CD4-positive, alpha-beta memory T cell (primary cell): Measurements from ENCODE around the gene BACE1. TPM values are rescaled to one million over a fixed set of nuclear protein-coding genes. Genes with fewer than 3 reads are reported as not detected.

Experiments
- CTCF ChIA-PET: fragments of 350-600 bp; sonication (Branson Sonifier 250); formaldehyde crosslinking; loops from one replicate; lab custom pipeline; 2021; ENCODE audit warnings: inconsistent platforms; ENCODE audit not compliant: partially characterized antibody; lab: Charles Lee
- POLR2A ChIA-PET: fragments of 350-600 bp; sonication (Branson Sonifier 250); formaldehyde crosslinking; loops from one replicate; lab custom pipeline; 2021; ENCODE audit not compliant: partially characterized antibody; lab: Charles Lee
- DNase-seq, 5 donors: peaks; one replicate each; pipeline versions ENCODE4 v3.0.0 to v3.0.0-alpha.2; 2020 to 2022; ENCODE audit warnings: mixed read lengths in 1 of 5
- H3K27ac ChIP-seq: one replicate; pipeline ENCODE4 v1.7.0; 2013; ENCODE audit warnings: low read depth, low read length
- H3K27me3 ChIP-seq: 2 replicates; pipeline ENCODE4 v1.7.0; 2013; ENCODE audit warnings: mild to moderate bottlenecking, low read length, moderate library complexity; ENCODE audit not compliant: insufficient read depth
- H3K36me3 ChIP-seq: 2 replicates; pipeline ENCODE4 v1.7.0; 2013; ENCODE audit warnings: mild to moderate bottlenecking, low read length, moderate library complexity; ENCODE audit not compliant: insufficient read depth
- H3K4me1 ChIP-seq: 2 replicates; pipeline ENCODE4 v1.7.0; 2013; ENCODE audit warnings: mild to moderate bottlenecking, low read length, moderate library complexity; ENCODE audit not compliant: insufficient read depth
- H3K4me3 ChIP-seq, 2 donors: one replicate each; pipeline ENCODE4 v1.7.0; 2013; ENCODE audit warnings: low read length in 2 of 2, mild to moderate bottlenecking in 1 of 2
- H3K9me3 ChIP-seq, 2 donors: one replicate each; pipeline ENCODE4 v1.7.0; 2013; ENCODE audit warnings: low read length in 2 of 2, control low read depth in 1 of 2; ENCODE audit not compliant: control insufficient read depth in 1 of 2
- H3K27ac Mint-ChIP-seq, 7 donors: one replicate each; pipeline ENCODE4 v1.8.0; 2020 to 2021; ENCODE audit warnings: mixed read lengths in 7 of 7, mild to moderate bottlenecking in 6 of 7, inconsistent platforms in 3 of 7, moderate library complexity in 3 of 7
- H3K27me3 Mint-ChIP-seq, 2 donors: one replicate each; pipeline ENCODE4 v1.8.0; 2020 to 2021; ENCODE audit warnings: mixed read lengths in 2 of 2
- H3K36me3 Mint-ChIP-seq, 2 donors: one replicate each; pipeline ENCODE4 v1.8.0; 2020 to 2021; ENCODE audit warnings: mixed read lengths in 2 of 2, inconsistent platforms in 1 of 2, mild to moderate bottlenecking in 1 of 2
- H3K4me1 Mint-ChIP-seq, 4 donors: one replicate each; pipeline ENCODE4 v1.8.0; 2020 to 2021; ENCODE audit warnings: mixed read lengths in 4 of 4, mild to moderate bottlenecking in 1 of 4
- H3K4me3 Mint-ChIP-seq, 8 donors: one replicate each; pipeline ENCODE4 v1.8.0; 2020 to 2021; ENCODE audit warnings: mixed read lengths in 8 of 8, mild to moderate bottlenecking in 7 of 8, moderate library complexity in 6 of 8, inconsistent platforms in 3 of 8
- H3K9me3 Mint-ChIP-seq, 8 donors: one replicate each; pipeline ENCODE4 v1.8.0; 2020 to 2021; ENCODE audit warnings: mixed read lengths in 8 of 8, mild to moderate bottlenecking in 5 of 8, inconsistent platforms in 3 of 8, moderate library complexity in 1 of 8
- intact Hi-C: fragments of 100-400 bp; cut with micrococcal nuclease; formaldehyde crosslinking; loops from one replicate; pipeline ENCODE4 v1.15.1; 2023
- polyA plus RNA-seq, 2 donors: library from polyadenylated mRNA; unstranded; fragments of 300-500 nt; fragmentation: Illumina TruSeq; gene quantifications; one replicate each; pipeline ENCODE4 v1.2.3, GENCODE V29; 2021
- total RNA-seq, 2 experiments: library from RNA; stranded (reverse); gene quantifications; one replicate each; pipeline ENCODE4 v1.2.3, GENCODE V29; 2021

Gene BACE1
- total and polyA plus RNA-seq, 4 experiments from 2014 or later, result 0.65 to 2.9 (median 2.1) TPM

DNA sequence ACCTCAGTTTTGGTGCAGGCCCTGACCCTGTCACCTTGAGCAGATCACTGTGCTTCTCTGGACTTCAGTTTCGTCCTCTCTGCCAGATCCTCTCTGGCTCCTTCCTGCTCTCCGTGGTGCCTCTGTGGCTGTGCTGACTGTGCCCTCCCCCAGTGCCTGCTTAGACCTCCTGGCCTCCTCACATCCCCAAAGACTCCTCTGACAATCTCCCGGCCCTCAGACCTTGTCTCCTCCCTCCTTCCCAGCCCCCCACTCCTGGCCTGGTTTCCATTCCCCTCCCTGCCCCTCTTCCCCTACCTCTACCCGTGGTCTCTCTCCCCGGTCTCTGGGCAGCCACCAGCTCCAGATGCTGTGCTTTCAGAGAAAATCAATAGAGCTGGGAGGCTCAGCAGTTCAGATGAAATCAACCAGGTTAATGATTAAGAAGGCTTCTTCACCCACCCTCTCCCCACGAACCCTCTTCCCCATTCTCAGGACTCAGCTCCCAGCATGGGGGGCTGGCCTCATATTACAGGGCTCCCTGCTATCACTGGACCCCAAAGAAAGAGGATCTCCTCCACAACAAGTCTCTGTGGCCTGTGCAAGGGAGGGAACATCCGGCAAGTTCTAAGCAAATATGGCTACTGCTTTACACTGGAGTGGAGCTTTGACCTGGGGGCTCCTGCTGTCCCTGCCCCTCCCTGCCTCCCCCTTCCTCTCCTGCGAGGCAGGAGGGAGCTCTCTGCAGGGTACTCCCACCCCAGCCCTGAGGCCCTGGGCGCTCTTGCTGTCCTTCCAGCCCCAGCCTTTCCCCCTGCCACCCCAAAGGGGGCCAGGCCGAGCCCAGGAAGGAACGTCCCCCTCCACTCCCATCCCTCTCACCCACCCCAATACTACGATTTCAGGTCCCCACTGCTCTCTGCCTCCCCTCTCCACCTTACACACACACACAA lies 16.4 kb downstream of the BACE1 start:
- Histone ChIP-seq H3K36me3 (no peaks in the 10 kb centered on the region), H3K27ac (no peak overlapping the region), H3K27me3 (no peaks in the 10 kb centered on the region), H3K4me3 (no peak overlapping the region), H3K4me1 (no peaks in the 10 kb centered on the region), H3K9me3 (no peaks in the 10 kb centered on the region)
- POLR2A ChIA-PET, result interaction anchor here (1.2 kb wide), 1 partner anchor 20 kb away, joined by 3 read pairs; no protein-coding TSS in a partner anchor
- Mint-ChIP-seq H3K36me3 (peaks cover 2 to 4% of the 10 kb centered on the region in 2 donors), H3K4me1 (peaks cover 4 to 7% (median 6%) of the 10 kb centered on the region in 4 donors), H3K27me3 (no peaks in the 10 kb centered on the region), H3K27ac (peak overlapping the region in 3 of 7 donors; percentile 35 to 52 (median 41)), H3K4me3 (no peak overlapping the region), H3K9me3 (no peaks in the 10 kb centered on the region)
- CTCF ChIA-PET, result no interaction called here
- DNase-seq, result no peak
- intact Hi-C loops, result no loop called here

- Mint-ChIP-seq H3K27ac (peak overlapping the region in 1 of 7 donors; percentile 33), H3K36me3 (peaks cover 2 to 4% of the 10 kb centered on the region in 2 donors), H3K9me3 (no peaks in the 10 kb centered on the region), H3K4me3 (no peak overlapping the region), H3K4me1 (peaks cover 4 to 7% (median 6%) of the 10 kb centered on the region in 4 donors), H3K27me3 (no peaks in the 10 kb centered on the region)
- intact Hi-C loops, result no loop called here
- DNase-seq, result no peak
- H3K4me3 ChIP-seq, result no peak overlapping the region
- H3K4me1 ChIP-seq, result no peaks in the 10 kb centered on the region
- CTCF ChIA-PET, result no interaction called here
- no peaks in the 10 kb centered on the region for H3K9me3 ChIP-seq
- no peaks in the 10 kb centered on the region for H3K36me3 ChIP-seq
- H3K27ac ChIP-seq, result no peak overlapping the region
- no peaks in the 10 kb centered on the region for H3K27me3 ChIP-seq
- POLR2A ChIA-PET, result no interaction called here
Observed at GRCh38 chr11:117298195-117298594, 17.9 kb downstream of the BACE1 start.

DNA sequence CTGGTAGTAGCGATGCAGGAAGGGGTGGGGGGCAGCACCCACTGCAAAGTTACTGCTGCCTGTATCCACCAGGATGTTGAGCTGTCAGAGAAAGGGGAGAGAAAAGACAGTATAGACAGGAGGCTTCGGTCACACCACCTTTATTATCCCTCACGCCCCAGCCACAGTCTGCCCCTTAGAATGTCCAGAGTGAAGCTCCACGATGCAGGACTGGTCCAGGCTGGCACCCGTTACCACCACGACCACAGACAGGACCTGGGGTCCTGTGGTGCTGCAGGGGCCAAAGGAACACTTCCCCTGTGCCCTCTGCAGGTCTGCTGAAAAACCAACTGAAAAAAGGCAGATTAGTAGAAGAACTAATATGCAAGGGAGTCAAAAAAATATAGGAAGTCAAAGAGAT lies 19.2 kb downstream of the BACE1 start:
- Mint-ChIP-seq H3K9me3 (no peaks in the 10 kb centered on the region), H3K27me3 (no peaks in the 10 kb centered on the region), H3K4me3 (no peak overlapping the region), H3K36me3 (peaks cover 7 to 10% of the 10 kb centered on the region in 2 donors), H3K4me1 (peaks cover 4 to 7% (median 6%) of the 10 kb centered on the region in 4 donors), H3K27ac (peak overlapping the region in 3 of 7 donors; percentile 13 to 61 (median 42))
- CTCF ChIA-PET, result no interaction called here
- Histone ChIP-seq H3K4me1 (no peaks in the 10 kb centered on the region), H3K27ac (no peak overlapping the region), H3K27me3 (no peaks in the 10 kb centered on the region), H3K4me3 (no peak overlapping the region), H3K9me3 (no peaks in the 10 kb centered on the region), H3K36me3 (no peaks in the 10 kb centered on the region)
- POLR2A ChIA-PET, result interaction anchor here (1.3 kb wide), 1 partner anchor 19 kb away, joined by 3 read pairs; the partner anchor contains the start of gene BACE1
- intact Hi-C loops, result no loop called here
- DNase-seq, result no peak

GRCh38 chr11:117295438-117296137 lies 20.5 kb downstream of the BACE1 start:
- Mint-ChIP-seq H3K4me1 (peaks cover under 1% of the 10 kb centered on the region in 4 donors), H3K9me3 (no peaks in the 10 kb centered on the region), H3K27ac (peak overlapping the region in 3 of 7 donors; percentile 9 to 57 (median 48)), H3K4me3 (no peak overlapping the region), H3K27me3 (no peaks in the 10 kb centered on the region), H3K36me3 (peaks cover 13% of the 10 kb centered on the region in 2 donors)
- Histone ChIP-seq H3K36me3 (no peaks in the 10 kb centered on the region), H3K27me3 (no peaks in the 10 kb centered on the region), H3K4me1 (no peaks in the 10 kb centered on the region), H3K9me3 (no peaks in the 10 kb centered on the region), H3K4me3 (no peak overlapping the region), H3K27ac (no peak overlapping the region)
- ChIA-PET CTCF (interaction anchor here (0.5 to 0.6 kb wide), 2 partner anchors 9 to 11 kb away, joined by 3 read pairs; no protein-coding TSS in a partner anchor), POLR2A (interaction anchor here (0.6 kb wide), 1 partner anchor 9 kb away, joined by 3 read pairs; no protein-coding TSS in a partner anchor)
- DNase-seq, result no peak
- intact Hi-C loops, result no loop called here

DNA sequence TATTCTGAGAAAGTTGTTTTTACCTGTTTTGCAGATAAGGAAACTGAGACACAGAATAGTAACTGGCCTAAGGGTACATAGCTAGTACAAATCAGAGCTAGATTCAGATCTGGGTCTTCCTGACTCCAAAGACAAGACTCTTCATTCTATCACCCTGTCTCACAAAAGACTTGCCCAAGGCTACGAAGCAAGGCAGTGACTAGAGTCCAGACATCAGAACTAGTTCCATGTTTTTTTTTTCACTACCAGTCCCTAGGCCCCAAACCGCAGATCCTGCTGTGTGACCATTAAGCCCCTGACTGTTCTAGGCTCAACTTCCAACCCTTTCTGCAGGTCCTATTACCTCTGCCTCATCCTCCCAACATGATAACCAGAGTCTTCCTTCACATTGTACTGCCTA lies 23.4 kb downstream of the BACE1 start:
- intact Hi-C loops, result no loop called here
- H3K27ac ChIP-seq, result no peak overlapping the region
- H3K9me3 Mint-ChIP-seq, result no peaks in the 10 kb centered on the region
- H3K4me3 Mint-ChIP-seq, result no peak overlapping the region
- ChIA-PET CTCF (no interaction called here), POLR2A (no interaction called here)
- DNase-seq, result no peak
- H3K4me3 ChIP-seq, result no peak overlapping the region
- H3K4me1 ChIP-seq, result no peaks in the 10 kb centered on the region
- H3K27me3 Mint-ChIP-seq, result no peaks in the 10 kb centered on the region
- H3K27me3 ChIP-seq, result no peaks in the 10 kb centered on the region
- H3K9me3 ChIP-seq, result no peaks in the 10 kb centered on the region
- H3K36me3 ChIP-seq, result peaks cover 5% of the 10 kb centered on the region
- H3K27ac Mint-ChIP-seq, result peak overlapping the region in 2 of 7 donors; percentile 15 to 52
- peaks cover 0 to 14% (median 9%) of the 10 kb centered on the region in 4 donors for H3K4me1 Mint-ChIP-seq
- H3K36me3 Mint-ChIP-seq, result peaks cover 34 to 38% of the 10 kb centered on the region in 2 donors

GRCh38 chr11:117290809-117291396 lies 25.2 kb downstream of the BACE1 start, which contains the start of gene BACE1-AS:
TSS of gene BACE1-AS (plus strand) at chr11:117291346.
- peaks cover 7% of the 10 kb centered on the region for H3K36me3 ChIP-seq

More at GRCh38 chr11:117290809-117291396, 25.2 kb downstream of the BACE1 start, which contains the start of gene BACE1-AS:
- no peaks in the 10 kb centered on the region for H3K27me3 ChIP-seq
- H3K4me1 ChIP-seq, result peaks cover 6% of the 10 kb centered on the region
- Mint-ChIP-seq H3K27me3 (no peaks in the 10 kb centered on the region), H3K27ac (peak within 1 kb of the TSS in 5 of 7 donors; percentile 8 to 60 (median 46)), H3K4me1 (peaks cover 9 to 31% (median 18%) of the 10 kb centered on the region in 4 donors), H3K4me3 (no peak within 1 kb of the TSS), H3K36me3 (peaks cover 45 to 47% of the 10 kb centered on the region in 2 donors), H3K9me3 (no peaks in the 10 kb centered on the region)
- intact Hi-C loops, result no loop called here
- H3K9me3 ChIP-seq, result no peaks in the 10 kb centered on the region
- no peak within 1 kb of the TSS for H3K4me3 ChIP-seq
- no peak within 1 kb of the TSS for H3K27ac ChIP-seq
- no peak for DNase-seq
- ChIA-PET CTCF (no interaction called here), POLR2A (interaction anchor here (0.9 to 4.7 kb wide), 3 partner anchors 11 to 60 kb away, joined by 3 to 19 read pairs (median 3); no protein-coding TSS in a partner anchor)
